ENCODE results near the gene REM2. TPM values are rescaled to one million over a fixed set of nuclear protein-coding genes. Genes with fewer than 3 reads are reported as not detected.

Gene REM2
- total and polyA plus RNA-seq, 2 of the 4 experiments (the other 2 are of a cell fraction): under 0.01 to 0.07 TPM

- TF ChIP-seq SMC3 (IDR thresholded peaks at IDR 0.05; ENCODE audit: low read depth, low read length) (no peak), CEBPB (IDR thresholded peaks at IDR 0.05; ENCODE audit: low read depth, low read length) (no peak), FOS (IDR thresholded peaks at IDR 0.05; ENCODE audit: low read depth, low read length) (no peak)
These were observed 37.0 kb upstream of the REM2 start (continued) for GRCh38 chr14:22845821-22846625.

- no peak for DNase-seq
- H3K9ac ChIP-seq (ENCODE audit: low read depth, low read length): peak overlapping the region; percentile 63
- peak overlapping the region; percentile 77 for H2BK5ac ChIP-seq (ENCODE audit: low read depth, low read length, poor library complexity, severe bottlenecking)
- in situ Hi-C loops (cut with MboI; ENCODE audit: low sequenced_read_pairs) (loop anchor here (10.0 kb wide), 1 partner anchor 262 kb away; the partner anchor contains the start of gene DAD1), intact Hi-C loops (cut with micrococcal nuclease) (no loop called here), dilution Hi-C loops (cut with HindIII; ENCODE audit: low sequenced_read_pairs, unreplicated experiment) (no loop called here)
- BruUV-seq (replicated peaks): TSS peak; percentile 76
- TF ChIP-seq FOS (IDR thresholded peaks at IDR 0.05; ENCODE audit: low read depth, low read length): no peak
- no peak for TF ChIP-seq RFX5 (IDR thresholded peaks at IDR 0.05; ENCODE audit: low read depth, low read length)
- no peak for TF ChIP-seq MAFK (IDR thresholded peaks at IDR 0.05; ENCODE audit: low read depth, low read length)
- TF ChIP-seq MXI1 (IDR thresholded peaks at IDR 0.05; ENCODE audit: borderline replicate concordance, low read depth, low read length): no peak
- no peak for TF ChIP-seq CTCF (conservative IDR thresholded peaks at IDR 0.05; ENCODE audit: low read depth, low read length)
- no peak for TF ChIP-seq RAD21 (IDR thresholded peaks at IDR 0.05; ENCODE audit: low read length)
- TF ChIP-seq MAZ (IDR thresholded peaks at IDR 0.05; ENCODE audit: borderline replicate concordance, low read depth, low read length): no peak
- TF ChIP-seq POLR2A (IDR thresholded peaks at IDR 0.05; ENCODE audit: low read depth, low read length): no peak
- no peak for TF ChIP-seq ELK1 (IDR thresholded peaks at IDR 0.05; ENCODE audit: borderline replicate concordance, low read depth, low read length)
- no peak for TF ChIP-seq NFE2L2 (IDR thresholded peaks at IDR 0.05; ENCODE audit: low read depth, low read length)
- no peak for TF ChIP-seq RCOR1 (IDR thresholded peaks at IDR 0.05; ENCODE audit: insufficient replicate concordance, low read length)
- no peak overlapping the region for H3K4me2 ChIP-seq (ENCODE audit: low read depth, low read length)
- peaks cover 50% of the 10 kb centered on the region for H3K36me3 ChIP-seq (ENCODE audit: control insufficient read depth, insufficient read depth, low read length)
- H3K79me1 ChIP-seq (ENCODE audit: low read depth in 1 of 2, low read length in 2 of 2): peaks cover 10 to 69% of the 10 kb centered on the region in 2 experiments; a peak in 3 of 4 replicates
- H3K23ac ChIP-seq (ENCODE audit: low read depth, low read length): peak overlapping the region; percentile 85
- peak overlapping the region; percentile 38 for H4K91ac ChIP-seq (ENCODE audit: insufficient read depth, low read depth, low read length)
- H2AK9ac ChIP-seq (replicated peaks; ENCODE audit: low read depth, low read length, poor library complexity): peak overlapping the region; percentile 85
- ATAC-seq (ENCODE audit: low read depth): no peak
- H3K14ac ChIP-seq (replicated peaks; ENCODE audit: low read depth, low read length): peak overlapping the region; percentile 60
- H3K4me3 ChIP-seq (ENCODE audit: insufficient read depth, low read depth, low read length): no peak overlapping the region
- H3K18ac ChIP-seq (ENCODE audit: low read depth, low read length): peak overlapping the region; percentile 58
- H2BK120ac ChIP-seq (ENCODE audit: low read depth, low read length): peak overlapping the region; percentile 29; the same call in 1 of the 2 replicates
- 100% methylated on average over 1 of the region's 11 CpGs; no CpG with 5 or more reads in 1 of the 2 experiments for WGBS, 2 experiments (ENCODE audit: extremely low coverage in 2 of 2, insufficient read length in 1 of 2)
- no peak overlapping the region for H3K56ac ChIP-seq (ENCODE audit: extremely low read depth, insufficient read depth, low read length)
- ChIA-PET CTCF (interaction anchor here (1.1 kb wide), 1 partner anchor 24 kb away, joined by 3 read pairs; no protein-coding TSS in a partner anchor), POLR2A (ENCODE audit: unreplicated experiment) (no interaction called here)
- H3K27me3 ChIP-seq (ENCODE audit: control insufficient read depth, insufficient read depth, low read length): no peaks in the 10 kb centered on the region
- H2BK15ac ChIP-seq (ENCODE audit: low read depth, low read length): peak overlapping the region; percentile 38; the same call in 1 of the 3 replicates
- peaks cover 51% of the 10 kb centered on the region for H3K4me1 ChIP-seq (ENCODE audit: control insufficient read depth, insufficient read depth, low read length)
- peaks cover 37% of the 10 kb centered on the region; the same call in 1 of the 2 replicates for H4K20me1 ChIP-seq (ENCODE audit: insufficient read depth, low read length)
- no peaks in the 10 kb centered on the region for H3K9me3 ChIP-seq (ENCODE audit: control insufficient read depth, insufficient read depth, low read length)
- H2BK20ac ChIP-seq (ENCODE audit: low read depth, low read length): no peak overlapping the region
- peak overlapping the region in 1 of 2 experiments; percentile 22; a peak in 1 of 4 replicates for H4K8ac ChIP-seq (ENCODE audit: low read depth in 2 of 2, low read length in 2 of 2)
- peak overlapping the region; percentile 89 for H3K4ac ChIP-seq (ENCODE audit: low read depth, low read length)
- H4K5ac ChIP-seq (ENCODE audit: low read depth, low read length): peak overlapping the region; percentile 49
- H2AK5ac ChIP-seq (ENCODE audit: low read depth, low read length): peak overlapping the region; percentile 86
- H3K9me1 ChIP-seq (ENCODE audit: insufficient read depth, low read length): peaks cover 37% of the 10 kb centered on the region
- peak overlapping the region; percentile 18 for H2AFZ ChIP-seq (replicated peaks; ENCODE audit: low read length, poor library complexity)
- peak overlapping the region; percentile 93 for H3K27ac ChIP-seq (ENCODE audit: insufficient read depth, low read length)
These were observed 36.2 kb upstream of the REM2 start for GRCh38 chr14:22846811-22847307.
